CD4-positive, CD25-positive, alpha-beta regulatory T cell (primary cell): Measurements from ENCODE around the gene C19orf38. TPM values are rescaled to one million over a fixed set of nuclear protein-coding genes. Genes with fewer than 3 reads are reported as not detected.
"Not testable (repeated sequence)": the region's sequence is repeated elsewhere in the genome, so short reads cannot be mapped to it uniquely, and the experiment has no call there.

Source experiments
- ATAC-seq, 2 donors: fragments of 150-1000 bp; cut with Tn5 transposase; one replicate each; pipeline ENCODE4 v1.10.0; 2021; ENCODE audit warnings: low read depth in 2 of 2, moderate number of reproducible peaks in 2 of 2, moderate library complexity in 1 of 2
- DNase-seq, 3 donors: peaks; one replicate each; pipeline versions ENCODE4 v3.0.0 to v3.0.0-alpha.2; 2012 to 2022; ENCODE audit warnings: mixed read lengths in 1 of 3
- H3K27ac ChIP-seq: one replicate; pipeline ENCODE4 v1.7.0; 2013; ENCODE audit warnings: mild to moderate bottlenecking, low read length; ENCODE audit not compliant: insufficient read depth, poor library complexity, severe bottlenecking
- H3K27me3 ChIP-seq: one replicate; pipeline ENCODE4 v1.7.0; 2013; ENCODE audit warnings: low read length; ENCODE audit not compliant: control insufficient read depth, insufficient read depth
- H3K36me3 ChIP-seq: one replicate; pipeline ENCODE4 v1.7.0; 2013; ENCODE audit warnings: mild to moderate bottlenecking, low read length, moderate library complexity; ENCODE audit not compliant: control insufficient read depth, insufficient read depth
- H3K4me1 ChIP-seq: 2 replicates; pipeline ENCODE4 v1.7.0; 2013; ENCODE audit warnings: mild to moderate bottlenecking, low read length; ENCODE audit not compliant: insufficient read depth, control insufficient read depth, poor library complexity, severe bottlenecking
- H3K4me3 ChIP-seq: one replicate; pipeline ENCODE4 v1.7.0; 2013; ENCODE audit warnings: low read depth, mild to moderate bottlenecking, low read length, moderate library complexity
- H3K9me3 ChIP-seq, 2 experiments: 1 replicate in 1 of 2; 2 replicates in 1 of 2; pipeline ENCODE4 v1.7.0; 2013; ENCODE audit warnings: low read length in 2 of 2, mild to moderate bottlenecking in 1 of 2, moderate library complexity in 1 of 2; ENCODE audit not compliant: control insufficient read depth in 2 of 2
- H3K27ac Mint-ChIP-seq, 3 donors: one replicate each; pipeline ENCODE4 v1.8.0; 2020 to 2022; ENCODE audit warnings: mild to moderate bottlenecking in 3 of 3, mixed read lengths in 3 of 3, moderate library complexity in 2 of 3
- H3K27me3 Mint-ChIP-seq: one replicate; pipeline ENCODE4 v1.8.0; 2022; ENCODE audit warnings: mild to moderate bottlenecking, mixed read lengths
- H3K36me3 Mint-ChIP-seq: one replicate; pipeline ENCODE4 v1.8.0; 2020; ENCODE audit warnings: mixed read lengths
- H3K4me1 Mint-ChIP-seq, 4 donors: one replicate each; pipeline ENCODE4 v1.8.0; 2020 to 2022; ENCODE audit warnings: mixed read lengths in 4 of 4, mild to moderate bottlenecking in 1 of 4
- H3K4me3 Mint-ChIP-seq, 4 donors: one replicate each; pipeline ENCODE4 v1.8.0; 2020 to 2022; ENCODE audit warnings: mild to moderate bottlenecking in 4 of 4, mixed read lengths in 4 of 4, moderate library complexity in 3 of 4
- H3K9me3 Mint-ChIP-seq, 7 donors: one replicate each; pipeline ENCODE4 v1.8.0; 2020 to 2022; ENCODE audit warnings: mixed read lengths in 7 of 7, mild to moderate bottlenecking in 3 of 7, moderate library complexity in 2 of 7
- polyA plus RNA-seq, 4 donors: library from polyadenylated mRNA; unstranded; fragments of 300-500 nt; fragmentation: Illumina TruSeq; gene quantifications; one replicate each; pipeline ENCODE4 v1.2.3, GENCODE V29; 2021
- total RNA-seq: library from RNA; stranded (reverse); gene quantifications from one replicate; pipeline ENCODE4 v1.2.3, GENCODE V29; 2022

The C19orf38 gene
- total and polyA plus RNA-seq, 5 donors from 2014 or later = 0.40 to 1.1 (median 0.58) TPM; not detected in 1

DNA sequence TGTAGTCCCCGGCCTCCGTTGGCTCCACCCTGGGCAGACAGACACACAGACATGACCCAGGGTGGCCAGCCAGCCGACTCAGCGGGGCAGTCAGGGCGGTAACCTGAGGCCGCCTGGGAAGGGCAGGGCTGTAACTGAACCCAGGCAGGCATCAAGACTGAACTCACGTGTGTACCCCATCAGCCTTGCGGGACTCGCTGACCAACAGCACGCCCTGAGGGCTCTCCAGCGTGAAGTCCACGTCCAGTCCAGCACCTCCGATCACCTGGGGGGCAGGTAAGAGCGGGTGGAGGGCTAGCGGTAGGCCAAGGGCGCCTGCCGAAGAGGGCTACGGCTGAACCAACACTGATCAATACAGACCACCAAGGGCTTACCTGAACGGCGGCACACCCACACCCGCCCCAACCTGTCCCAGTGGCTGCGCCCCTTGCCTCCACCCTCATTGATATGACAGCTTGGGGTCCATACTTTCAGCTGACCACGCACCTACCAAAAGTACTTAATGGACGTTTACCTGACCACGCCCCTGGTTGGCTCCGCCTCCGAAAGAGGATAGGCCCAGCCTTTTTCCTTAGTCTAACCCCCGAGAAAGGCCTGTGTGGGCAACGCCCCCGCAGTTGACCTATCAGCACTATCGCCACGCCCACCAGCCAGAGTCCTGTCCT lies 13.0 kb upstream of the C19orf38 start:
- Mint-ChIP-seq H3K27me3 (peaks cover 9% of the 10 kb centered on the region), H3K36me3 (peaks cover 15% of the 10 kb centered on the region), H3K9me3 (peaks cover 0 to 6% (median 2%) of the 10 kb centered on the region in 7 donors), H3K27ac (peak overlapping the region; percentile 99 to 100 (median 99)), H3K4me1 (peaks cover 0 to 17% (median 9%) of the 10 kb centered on the region in 4 donors), H3K4me3 (peak overlapping the region; percentile 85 to 99 (median 98))
- DNase-seq = no peak
- no peak overlapping the region for H3K4me3 ChIP-seq
- H3K27ac ChIP-seq = peak overlapping the region; percentile 97
- H3K36me3 ChIP-seq = peaks cover 1% of the 10 kb centered on the region
- peaks cover 0 to 5% of the 10 kb centered on the region in 2 experiments for H3K9me3 ChIP-seq
- ATAC-seq = no peak
- H3K4me1 ChIP-seq = peaks cover 6% of the 10 kb centered on the region
- H3K27me3 ChIP-seq = no peaks in the 10 kb centered on the region

DNA sequence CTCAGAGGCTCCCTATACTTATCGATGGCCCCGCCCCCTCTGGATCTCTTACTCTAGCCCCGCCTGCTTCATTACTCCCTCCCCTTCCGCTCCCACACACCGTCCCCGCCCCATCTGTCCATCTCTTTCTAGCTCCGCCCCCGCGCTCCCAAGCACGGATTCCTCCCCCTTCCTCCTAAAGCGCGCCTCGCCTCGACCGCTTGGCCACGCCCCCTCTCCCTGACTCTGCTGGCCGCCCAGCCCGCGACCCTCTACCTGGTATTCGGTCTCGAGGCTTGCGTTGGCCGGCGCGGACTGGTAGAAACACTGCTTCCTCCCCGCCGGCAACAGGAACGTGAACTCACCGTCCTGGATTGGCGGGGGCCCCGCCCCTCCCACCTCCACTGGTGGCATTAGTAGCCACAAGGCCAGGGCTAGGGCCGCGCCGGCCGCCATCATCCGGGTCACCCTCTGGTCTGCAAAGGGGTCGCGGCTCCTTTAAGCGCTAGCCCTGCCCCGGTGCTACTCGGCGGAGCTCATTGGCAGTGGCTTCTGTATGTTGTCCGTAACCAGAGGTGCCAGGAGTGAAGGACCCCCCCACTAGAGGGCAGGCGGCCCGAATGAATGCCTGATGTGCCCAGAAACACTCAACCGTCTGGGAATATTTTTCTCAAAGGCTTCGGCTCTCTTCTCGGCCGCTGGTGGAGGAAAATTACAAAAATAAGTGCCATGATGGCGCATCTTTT lies 12.3 kb upstream of the C19orf38 start, which contains the start of gene TMED1:
TSS of gene TMED1 (minus strand) at position 459 of the 725 bp plus-strand sequence. CDS start at position 438, 21 bp downstream.
- Mint-ChIP-seq H3K4me3 (peak within 1 kb of the TSS; percentile 85 to 99 (median 98)), H3K27me3 (peaks cover 9% of the 10 kb centered on the region), H3K4me1 (peaks cover 0 to 17% (median 9%) of the 10 kb centered on the region in 4 donors), H3K9me3 (peaks cover 0 to 6% (median 2%) of the 10 kb centered on the region in 7 donors), H3K36me3 (peaks cover 15% of the 10 kb centered on the region), H3K27ac (peak within 1 kb of the TSS; percentile 99 to 100 (median 99))
- ATAC-seq = peak; percentile 89 to 91
- H3K9me3 ChIP-seq = peaks cover 0 to 5% of the 10 kb centered on the region in 2 experiments
- H3K4me3 ChIP-seq = peak within 1 kb of the TSS; percentile 65
- H3K27ac ChIP-seq = peak within 1 kb of the TSS; percentile 97
- peaks cover 6% of the 10 kb centered on the region for H3K4me1 ChIP-seq
- H3K36me3 ChIP-seq = no peaks in the 10 kb centered on the region
- DNase-seq = peak; percentile 92 to 97 (median 95)
- H3K27me3 ChIP-seq = no peaks in the 10 kb centered on the region

DNA sequence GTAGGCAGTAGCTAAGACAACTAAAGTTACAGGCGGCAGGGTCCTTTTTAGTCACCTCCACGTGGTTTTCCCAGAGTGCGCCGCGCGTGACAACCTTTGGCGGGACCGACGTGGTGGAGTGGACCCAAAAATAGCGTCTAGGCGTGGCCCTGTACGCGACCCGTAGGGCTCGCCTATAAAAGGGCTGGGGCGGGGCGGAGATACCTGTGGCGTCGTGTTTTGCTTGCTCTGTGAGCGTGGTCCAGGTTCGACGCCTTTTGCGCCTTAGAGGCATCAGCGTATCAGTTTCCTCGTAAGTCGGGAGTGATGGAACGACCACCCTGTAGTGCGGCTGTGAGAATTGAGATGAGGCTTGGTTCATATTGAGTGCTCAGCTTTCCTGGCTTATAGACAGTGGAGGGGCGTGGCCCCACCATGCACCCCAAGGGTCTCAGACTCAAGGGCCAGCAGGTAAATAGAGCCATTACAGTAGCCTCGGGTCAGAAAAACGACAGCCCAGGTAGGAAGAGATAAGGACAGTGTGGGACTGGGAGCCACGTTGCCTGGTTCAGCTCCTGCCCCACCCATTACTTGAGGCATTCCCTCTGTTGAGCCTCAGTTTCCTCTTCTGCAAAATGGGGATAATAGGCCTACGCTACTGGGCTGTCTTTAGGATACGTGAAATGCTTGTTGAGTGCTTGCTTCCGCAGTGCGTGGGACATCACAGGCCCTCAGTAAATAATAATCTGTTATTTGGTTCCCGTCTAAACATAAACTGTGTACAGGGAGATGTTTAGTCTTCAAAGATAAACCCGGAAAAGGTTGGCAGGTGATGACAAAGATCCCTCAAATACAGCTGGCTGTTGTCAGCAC lies 11.5 kb upstream of the C19orf38 start:
- peak overlapping the region; percentile 85 to 99 (median 98) for H3K4me3 Mint-ChIP-seq
- H3K36me3 ChIP-seq = no peaks in the 10 kb centered on the region
- H3K27ac ChIP-seq = peak overlapping the region; percentile 97
- H3K36me3 Mint-ChIP-seq = peaks cover 15% of the 10 kb centered on the region
- H3K4me1 ChIP-seq = peaks cover 6% of the 10 kb centered on the region
- H3K4me1 Mint-ChIP-seq = peaks cover 0 to 17% (median 9%) of the 10 kb centered on the region in 4 donors
- H3K4me3 ChIP-seq = peak overlapping the region; percentile 65
- DNase-seq = peak in 2 of 3 donors; percentile 62 to 91
- peaks cover 0 to 5% of the 10 kb centered on the region in 2 experiments for H3K9me3 ChIP-seq
- H3K27me3 Mint-ChIP-seq = peaks cover 9% of the 10 kb centered on the region
- no peaks in the 10 kb centered on the region for H3K27me3 ChIP-seq
- peaks cover 0 to 6% (median 2%) of the 10 kb centered on the region in 7 donors for H3K9me3 Mint-ChIP-seq
- peak; percentile 18 to 22 for ATAC-seq
- H3K27ac Mint-ChIP-seq = peak overlapping the region; percentile 99 to 100 (median 99)

DNA sequence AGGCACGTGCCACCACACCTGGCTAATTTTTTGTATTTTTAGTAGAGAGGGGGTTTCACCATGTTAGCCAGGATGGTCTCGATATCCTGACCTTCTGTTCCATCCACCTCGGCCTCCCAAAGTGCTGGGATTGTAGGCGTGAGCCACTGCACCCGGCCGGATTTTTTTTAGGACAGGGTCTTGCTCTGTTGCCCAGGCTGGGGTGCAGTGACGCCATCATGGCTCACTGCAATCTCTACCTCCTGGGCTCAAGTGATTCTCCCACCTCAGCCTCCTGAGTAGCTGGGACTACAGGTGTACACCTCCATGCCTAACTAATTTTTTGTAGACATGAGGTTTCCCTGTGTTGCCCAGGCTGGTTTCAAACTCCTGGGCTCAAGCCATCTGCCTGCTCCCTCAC lies 10.6 kb upstream of the C19orf38 start:
- H3K36me3 Mint-ChIP-seq = peaks cover 15% of the 10 kb centered on the region
- H3K4me1 Mint-ChIP-seq = peaks cover 0 to 17% (median 9%) of the 10 kb centered on the region in 4 donors
- not testable (repeated sequence) for H3K27me3 Mint-ChIP-seq, ATAC-seq, DNase-seq, H3K9me3 Mint-ChIP-seq, H3K27me3 ChIP-seq, H3K4me1 ChIP-seq, H3K9me3 ChIP-seq, H3K4me3 ChIP-seq, H3K27ac ChIP-seq, H3K36me3 ChIP-seq
- peak overlapping the region in 1 of 3 donors; percentile 100 for H3K27ac Mint-ChIP-seq
- peak overlapping the region in 1 of 4 donors; percentile 68 for H3K4me3 Mint-ChIP-seq

DNA sequence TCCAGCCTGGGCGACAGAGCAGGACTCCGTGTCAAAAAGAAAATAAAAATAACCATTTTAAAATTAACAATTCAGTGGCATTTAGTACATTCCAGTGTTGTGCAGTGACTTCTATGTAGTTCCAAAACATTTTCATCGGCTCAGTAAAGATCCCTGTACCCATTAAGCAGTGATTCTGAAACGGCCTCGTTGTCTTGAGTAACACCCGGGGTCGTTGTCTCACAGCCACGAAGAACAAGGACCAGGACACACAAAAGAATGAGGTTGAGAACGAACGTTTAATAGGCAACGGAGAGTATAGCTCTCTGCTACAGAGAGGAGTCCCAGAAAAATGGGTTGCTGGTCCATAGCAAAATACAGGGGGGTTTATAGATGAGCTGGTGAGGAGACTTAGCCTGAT lies 9.8 kb upstream of the C19orf38 start:
- peaks cover 6% of the 10 kb centered on the region for H3K4me1 ChIP-seq
- Mint-ChIP-seq H3K4me1 (peaks cover 0 to 17% (median 9%) of the 10 kb centered on the region in 4 donors), H3K27ac (peak overlapping the region in 1 of 3 donors; percentile 18), H3K4me3 (peak overlapping the region in 2 of 4 donors; percentile 9 to 52), H3K27me3 (peaks cover 9% of the 10 kb centered on the region), H3K9me3 (peaks cover 0 to 9% (median 2%) of the 10 kb centered on the region in 7 donors), H3K36me3 (peaks cover 12% of the 10 kb centered on the region)
- no peaks in the 10 kb centered on the region for H3K27me3 ChIP-seq
- no peak for ATAC-seq
- peaks cover 0 to 5% of the 10 kb centered on the region in 2 experiments for H3K9me3 ChIP-seq
- H3K36me3 ChIP-seq = no peaks in the 10 kb centered on the region
- no peak for DNase-seq
- no peak overlapping the region for H3K27ac ChIP-seq
- H3K4me3 ChIP-seq = no peak overlapping the region

DNA sequence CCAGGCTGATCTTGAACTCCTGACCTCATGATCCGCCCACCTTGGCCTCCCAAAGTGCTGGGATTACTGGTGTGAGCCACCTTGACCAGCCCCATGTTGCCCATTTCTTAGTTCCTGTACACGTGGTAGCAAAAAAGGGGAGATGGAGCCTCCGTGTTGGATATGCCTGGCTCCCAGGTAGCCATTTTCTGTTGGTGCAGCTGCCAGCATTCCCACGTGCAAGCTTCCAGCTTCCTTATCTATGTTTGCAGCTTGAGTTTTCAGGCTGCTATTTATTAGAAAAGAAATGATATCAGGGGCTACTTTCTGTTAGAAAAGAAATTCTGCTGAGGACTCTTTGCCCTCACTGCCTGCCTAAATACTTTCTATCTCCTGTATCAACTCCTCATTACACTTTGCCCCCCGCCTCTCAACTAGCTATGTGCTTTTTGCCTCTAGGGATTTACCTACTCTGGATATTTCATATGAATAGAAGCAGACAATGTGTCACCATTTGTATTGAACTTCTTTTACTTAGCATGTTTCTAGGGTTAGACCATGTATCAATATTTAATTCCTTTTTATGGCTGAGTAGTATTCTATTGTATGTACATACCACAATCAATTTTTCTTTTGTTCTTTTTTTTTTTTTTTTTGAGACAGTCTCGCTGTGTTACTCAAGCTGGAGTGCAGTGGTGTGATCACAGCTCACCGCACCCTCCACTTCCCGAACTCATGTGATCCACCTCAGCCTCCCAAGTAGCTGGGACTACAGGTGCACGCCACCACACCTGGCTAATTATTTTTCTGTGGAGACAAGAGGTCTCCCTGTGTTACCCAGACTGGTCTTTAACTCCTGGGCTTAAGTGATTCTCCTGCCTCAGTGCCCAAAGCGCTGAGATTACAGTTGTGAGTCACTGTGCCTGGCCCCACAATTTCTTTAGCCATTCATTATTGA lies 8.8 kb upstream of the C19orf38 start:
- peaks cover 12% of the 10 kb centered on the region for H3K36me3 Mint-ChIP-seq
- ATAC-seq = no peak
- peak overlapping the region in 1 of 4 donors; percentile 16 for H3K4me3 Mint-ChIP-seq
- no peaks in the 10 kb centered on the region for H3K36me3 ChIP-seq
- H3K9me3 ChIP-seq = peaks cover 0 to 5% of the 10 kb centered on the region in 2 experiments
- no peak overlapping the region for H3K4me3 ChIP-seq
- H3K4me1 ChIP-seq = peaks cover 6% of the 10 kb centered on the region
- no peaks in the 10 kb centered on the region for H3K27me3 ChIP-seq
- H3K27me3 Mint-ChIP-seq = peaks cover 9% of the 10 kb centered on the region
- H3K4me1 Mint-ChIP-seq = peaks cover 0 to 17% (median 9%) of the 10 kb centered on the region in 4 donors
- DNase-seq = no peak
- peaks cover 0 to 9% (median 2%) of the 10 kb centered on the region in 7 donors for H3K9me3 Mint-ChIP-seq
- H3K27ac Mint-ChIP-seq = no peak overlapping the region
- no peak overlapping the region for H3K27ac ChIP-seq
